B cell (primary cell): ENCODE data around the gene TSSC4. TPM values are rescaled to one million over a fixed set of nuclear protein-coding genes. Genes with fewer than 3 reads are reported as not detected.
A peak's percentile ranks its signal among the peaks of the same experiment; 100 is the strongest.

Experiments used
- ATAC-seq: fragments of 200-7000 bp; cut with Tn5 transposase; one replicate; pipeline ENCODE4 v1.10.0; 2021; ENCODE audit warnings: low read depth, mild to moderate bottlenecking, moderate number of reproducible peaks, moderate library complexity
- CTCF ChIA-PET: fragments of 350-600 bp; sonication (Branson Sonifier 250); formaldehyde crosslinking; loops from one replicate; lab custom pipeline; 2021; ENCODE audit warnings: antibody characterized with exemption, inconsistent platforms; lab: Charles Lee
- POLR2A ChIA-PET: fragments of 350-600 bp; sonication (Branson Sonifier 250); formaldehyde crosslinking; loops from one replicate; lab custom pipeline; 2021; ENCODE audit warnings: antibody characterized with exemption; lab: Charles Lee
- DNase-seq: peaks from one replicate; pipeline ENCODE4 v3.0.0; 2013
- H2AFZ ChIP-seq: 2 replicates; pipeline ENCODE4 v1.6.1; 2012; ENCODE audit warnings: mild to moderate bottlenecking, low read depth, low read length; ENCODE audit not compliant: insufficient read depth, poor library complexity, severe bottlenecking
- H3K27ac ChIP-seq, 2 donors: 1 replicate in 1 of 2; 2 replicates in 1 of 2; pipeline ENCODE4 v1.5.1; 2012 to 2013; ENCODE audit warnings: low read length in 2 of 2, mild to moderate bottlenecking in 2 of 2, moderate library complexity in 1 of 2
- H3K27me3 ChIP-seq, 4 experiments: fragments of 200-600 bp in 1 of 4; sonication (generic) in 1 of 4; replicated peaks in 1 of 4; 1 replicate in 2 of 4; 2 replicates in 2 of 4; pipeline versions ENCODE4 v1.6.1 to v1.7.0; 2013 to 2016; ENCODE audit warnings: low read length in 3 of 4, mild to moderate bottlenecking in 2 of 4, mixed read lengths in 1 of 4, moderate library complexity in 1 of 4; ENCODE audit not compliant: insufficient read depth in 4 of 4, control insufficient read depth in 3 of 4; ENCODE audit errors: control extremely low read depth in 1 of 4
- H3K36me3 ChIP-seq, 2 experiments: replicated peaks in 1 of 2; 1 replicate in 1 of 2; 2 replicates in 1 of 2; pipeline versions ENCODE4 v1.6.1 to v1.7.1; 2013; ENCODE audit warnings: low read length in 1 of 2; ENCODE audit not compliant: insufficient read depth in 2 of 2, control insufficient read depth in 1 of 2; ENCODE audit errors: control extremely low read depth in 1 of 2, extremely low read depth in 1 of 2
- H3K4me1 ChIP-seq, 2 donors: fragments of 200-600 bp in 1 of 2; sonication (generic) in 1 of 2; 1 replicate in 1 of 2; 2 replicates in 1 of 2; pipeline versions ENCODE4 v1.5.1 to v1.6.1; 2013 to 2017; ENCODE audit warnings: low read length in 2 of 2; ENCODE audit not compliant: control insufficient read depth in 2 of 2, insufficient read depth in 2 of 2
- H3K4me2 ChIP-seq: replicated peaks from 2 replicates; pipeline ENCODE3; 2012; ENCODE audit warnings: mild to moderate bottlenecking, low read depth, low read length; ENCODE audit not compliant: poor library complexity, severe bottlenecking
- H3K4me3 ChIP-seq, 5 experiments: fragments of 200-600 bp in 1 of 5; sonication (generic) in 1 of 5; 1 replicate in 3 of 5; 2 replicates in 2 of 5; pipeline versions ENCODE4 v1.5.1 to v1.7.0; 2011 to 2016; ENCODE audit warnings: low read length in 4 of 5, mild to moderate bottlenecking in 4 of 5, low read depth in 2 of 5, control low read depth in 1 of 5, moderate library complexity in 1 of 5; ENCODE audit not compliant: insufficient read depth in 1 of 5; ENCODE audit errors: control extremely low read depth in 1 of 5, extremely low read depth in 1 of 5
- H3K79me2 ChIP-seq: fragments of 200-600 bp; sonication (generic); one replicate; pipeline ENCODE4 v1.6.0; 2016; ENCODE audit warnings: low read length; ENCODE audit not compliant: control insufficient read depth, insufficient read depth
- H3K9ac ChIP-seq: fragments of 200-600 bp; sonication (generic); 2 replicates; pipeline ENCODE4 v1.6.1; 2017; ENCODE audit warnings: mild to moderate bottlenecking, low read length, moderate library complexity
- H3K9me3 ChIP-seq, 3 donors: one replicate each; pipeline versions ENCODE4 v1.6.1 to v1.7.1; 2013; ENCODE audit warnings: low read length in 2 of 3; ENCODE audit not compliant: control insufficient read depth in 2 of 3, insufficient read depth in 1 of 3; ENCODE audit errors: control extremely low read depth in 1 of 3
- H4K20me1 ChIP-seq: 2 replicates; pipeline ENCODE4 v1.6.0; 2012; ENCODE audit warnings: mild to moderate bottlenecking, low read length; ENCODE audit not compliant: insufficient read depth, control insufficient read depth, poor library complexity, severe bottlenecking
- H3K27ac Mint-ChIP-seq: one replicate; pipeline ENCODE4 v1.8.0; 2021; ENCODE audit warnings: mixed read lengths
- H3K27me3 Mint-ChIP-seq: one replicate; pipeline ENCODE4 v1.8.0; 2021; ENCODE audit warnings: mixed read lengths
- H3K4me1 Mint-ChIP-seq: one replicate; pipeline ENCODE4 v1.8.0; 2021; ENCODE audit warnings: mixed read lengths
- H3K4me3 Mint-ChIP-seq: one replicate; pipeline ENCODE4 v1.8.0; 2021; ENCODE audit warnings: mixed read lengths
- H3K9me3 Mint-ChIP-seq: one replicate; pipeline ENCODE4 v1.8.0; 2022; ENCODE audit warnings: mixed read lengths; ENCODE audit not compliant: insufficient read depth
- CTCF ChIP-seq: fragments of 200-600 bp; IDR thresholded peaks from one replicate; pipeline ENCODE4 v1.8.0; 2022; ENCODE audit warnings: antibody characterized with exemption, mild to moderate bottlenecking
- EZH2 ChIP-seq: IDR thresholded peaks from 2 replicates; pipeline ENCODE4 v1.6.1; 2012; ENCODE audit warnings: borderline replicate concordance, low read depth, mild to moderate bottlenecking, moderate library complexity, low read length; ENCODE audit not compliant: insufficient read depth, poor library complexity, severe bottlenecking
- WGBS: methylation state at CpG from one replicate; pipeline ENCODE4 v1.1.5; 2013; ENCODE audit warnings: missing lambda C conversion rate; ENCODE audit not compliant: insufficient coverage; 5-methylcytosine and 5-hydroxymethylcytosine counted together
- intact Hi-C: fragments of 100-400 bp; cut with micrococcal nuclease; formaldehyde crosslinking; loops from one replicate; pipeline ENCODE4 v1.10.0; 2022
- polyA plus RNA-seq: library from polyadenylated mRNA; depleted of rRNA; stranded (reverse); fragments of >200 nt; gene quantifications from 2 replicates; pipeline ENCODE4 v1.2.3, GENCODE V29; 2012
- total RNA-seq, 2 donors: library from RNA; stranded (reverse); fragments of 120-200 nt in 1 of 2; gene quantifications; 1 replicate in 1 of 2; 2 replicates in 1 of 2; pipeline versions ENCODE4 v1.2.3 to v1.2.4, GENCODE V29; 2013 to 2022

Gene TSSC4
- total and polyA plus RNA-seq, 2 donors (not counting 1 experiment from before 2014, with no cell fraction given) = 49.4 to 57.5 TPM

GRCh38 chr11:2376751-2377451 lies 23.6 kb upstream of the TSSC4 start, which contains the start of gene CD81:
CD81 (plus strand) TSS chr11:2377310; CDS start chr11:2377550, 240 bp downstream.
- peak; percentile 76 for DNase-seq
- Mint-ChIP-seq H3K4me3 (peak within 1 kb of the TSS; percentile 89), H3K4me1 (peaks cover 39% of the 10 kb centered on the region), H3K27ac (peak within 1 kb of the TSS; percentile 82), H3K9me3 (no peaks in the 10 kb centered on the region), H3K27me3 (no peaks in the 10 kb centered on the region)
- Histone ChIP-seq H3K27ac (peak within 1 kb of the TSS; percentile 50 to 86), H3K9me3 (peaks cover 0 to 12% (median 0%) of the 10 kb centered on the region in 3 donors), H4K20me1 (peaks cover 55% of the 10 kb centered on the region), H3K4me2 (peak within 1 kb of the TSS; percentile 100), H3K27me3 (no peaks in the 10 kb centered on the region), H3K79me2 (peaks cover 52% of the 10 kb centered on the region), H3K36me3 (peaks cover 0 to 13% of the 10 kb centered on the region in 2 experiments), H3K9ac (peak within 1 kb of the TSS; percentile 85), H3K4me3 (peak within 1 kb of the TSS; percentile 9 to 92 (median 79)), H3K4me1 (peaks cover 41 to 46% of the 10 kb centered on the region in 2 donors), H2AFZ (peak within 1 kb of the TSS; percentile 29)
- WGBS = 7% methylated on average over 54 of the region's 65 CpGs
- ChIA-PET CTCF (interaction anchor here (1.1 to 3.0 kb wide), 6 partner anchors 10 to 75 kb away, joined by 3 to 17 read pairs (median 6); partner anchors contain the start of genes C11orf21 and TSPAN32), POLR2A (interaction anchor here (0.6 to 2.0 kb wide), 7 partner anchors 10 to 79 kb away, joined by 3 to 27 read pairs (median 7); partner anchors contain the start of gene TSSC4)
- intact Hi-C loops = loop anchor here (1.0 to 2.0 kb wide), 4 partner anchors 8 to 680 kb away; partner anchors contain the start of genes CARS1 and TSSC4
- ATAC-seq = peak; percentile 84
- TF ChIP-seq EZH2 (no peak), CTCF (no peak)
